Neural progenitor cell (in vitro differentiated cells): Measurements from ENCODE around the gene ATP2B3.

Experiments
- CTCF ChIP-seq: fragments of 200-600 bp; sonication (generic); IDR thresholded peaks from 2 replicates; pipeline ENCODE4 v1.5.1; 2017; ENCODE audit warnings: antibody characterized with exemption, mild to moderate bottlenecking
- EZH2 ChIP-seq: fragments of 200-600 bp; sonication (generic); IDR thresholded peaks from 2 replicates; pipeline ENCODE4 v1.6.1; 2017; ENCODE audit warnings: antibody characterized with exemption, mild to moderate bottlenecking, moderate library complexity
- EZH2phosphoT487 ChIP-seq: fragments of 200-600 bp; sonication (generic); IDR thresholded peaks from 2 replicates; pipeline ENCODE4 v1.6.1; 2017; ENCODE audit warnings: antibody characterized with exemption

- TF ChIP-seq EZH2phosphoT487: peak; percentile 65
- TF ChIP-seq CTCF: no peak
- peak; percentile 83 for TF ChIP-seq EZH2
Measured at GRCh38 chrX:153517946-153518834, 748 bp downstream of the ATP2B3 start.
